Spleen (tissue), 7 donors: Measurements from ENCODE around the gene TMSB4X.

Source experiments
- CTCF ChIP-seq, 11 experiments: fragments of 200-600 bp in 7 of 11; fragments of 450-650 bp in 4 of 11; sonication (generic) in 4 of 11; IDR thresholded peaks in 8 of 11; conservative IDR thresholded peaks in 3 of 11; 1 replicate in 7 of 11; 2 replicates in 4 of 11; pipeline versions ENCODE4 v1.4.0 to v1.8.0; 2016 to 2021; ENCODE audit warnings: antibody characterized with exemption in 11 of 11, inconsistent platforms in 4 of 11, mild to moderate bottlenecking in 1 of 11
- POLR2A ChIP-seq, 3 donors: fragments of 450-650 bp; IDR thresholded peaks; one replicate each; pipeline ENCODE4 v1.5.1; 2017; ENCODE audit warnings: antibody characterized with exemption in 3 of 3, mild to moderate bottlenecking in 1 of 3
- POLR2AphosphoS5 ChIP-seq, 3 donors: sonication (generic); formaldehyde crosslinking; IDR thresholded peaks; one replicate each; pipeline ENCODE4 v1.5.1; 2017; ENCODE audit warnings: antibody characterized with exemption in 3 of 3
- donor health status: DM: no; HTN: no; CAD: no; lungs with moderate emphysema.
- donor health status: DM: no; HTN: no; CAD: no.
- donor health status: DM: no; HTN: no; CAD: no.

- TF ChIP-seq POLR2AphosphoS5 (IDR thresholded peaks at IDR 0.05), result no peak
- TF ChIP-seq CTCF (IDR thresholded peaks at IDR 0.05 in 8 of 11, conservative IDR thresholded peaks at IDR 0.05 in 3 of 11), result no peak
- TF ChIP-seq POLR2A (IDR thresholded peaks at IDR 0.05), result no peak
These were observed 9.9 kb downstream of the TMSB4X start for GRCh38 chrX:12984603-12985319.
